Cardiac septum (tissue), 1 donor: ENCODE measurements around the gene SYTL5. TPM values are rescaled to one million over a fixed set of nuclear protein-coding genes. Genes with fewer than 3 reads are reported as not detected.

Experiments used
- DNase-seq: peaks from one replicate; pipeline ENCODE4 v3.0.0-alpha.2; 2020; ENCODE audit warnings: low spot score
- intact Hi-C: fragments of 100-400 bp; cut with DNase I; formaldehyde crosslinking; loops from one replicate; pipeline ENCODE4 v1.14.0; 2022
- total RNA-seq: library from RNA; stranded (reverse); fragmentation: NEBNext Ultra II Directional; extraction: Animal tissue kit (Norgen Biotek cat#: 25700); gene quantifications from one replicate; pipeline ENCODE4 v1.2.1, GENCODE V29; 2021
- donor health status: DM: no; HTN: no; CAD: no.

The SYTL5 gene
- total RNA-seq, 1 donor from 2014 or later = 4.5 TPM

- DNase-seq = no peak
- intact Hi-C loops = no loop called here
Observed at GRCh38 chrX:38009641-38010040, 3.3 kb downstream of the SYTL5 start.

GRCh38 chrX:38018766-38019425, 12.5 kb downstream of the SYTL5 start:
- intact Hi-C loops = no loop called here
- no peak for DNase-seq

GRCh38 chrX:38028300-38028699, 21.9 kb downstream of the SYTL5 start:
- intact Hi-C loops = no loop called here
- no peak for DNase-seq

- intact Hi-C loops = no loop called here
- DNase-seq = no peak
Observed at GRCh38 chrX:38036466-38036865, 30.1 kb downstream of the SYTL5 start.

GRCh38 chrX:38038501-38038900, 32.1 kb downstream of the SYTL5 start:
- intact Hi-C loops = no loop called here
- DNase-seq = no peak

GRCh38 chrX:38041237-38041636, 34.9 kb downstream of the SYTL5 start:
- intact Hi-C loops = no loop called here
- no peak for DNase-seq

- intact Hi-C loops = no loop called here
- no peak for DNase-seq
Observed at GRCh38 chrX:38044701-38045100, 38.3 kb downstream of the SYTL5 start.

- DNase-seq = no peak
- intact Hi-C loops = no loop called here
Observed at GRCh38 chrX:38045538-38046096, 39.3 kb downstream of the SYTL5 start.

- intact Hi-C loops = no loop called here
- no peak for DNase-seq
Observed at GRCh38 chrX:38048886-38049285, 42.5 kb downstream of the SYTL5 start.

GRCh38 chrX:38050806-38051205, 44.5 kb downstream of the SYTL5 start:
- DNase-seq = no peak
- intact Hi-C loops = no loop called here

GRCh38 chrX:38052096-38052495, 45.7 kb downstream of the SYTL5 start:
- intact Hi-C loops = no loop called here
- no peak for DNase-seq

- intact Hi-C loops = no loop called here
- no peak for DNase-seq
Observed at GRCh38 chrX:38055170-38055847, 49.0 kb downstream of the SYTL5 start.

- no peak for DNase-seq
- intact Hi-C loops = no loop called here
Observed at GRCh38 chrX:38060331-38060878, 54.1 kb downstream of the SYTL5 start.

GRCh38 chrX:38061335-38061734, 55.0 kb downstream of the SYTL5 start:
- no peak for DNase-seq
- intact Hi-C loops = no loop called here

- intact Hi-C loops = no loop called here
- no peak for DNase-seq
Observed at GRCh38 chrX:38066934-38067333, 60.6 kb downstream of the SYTL5 start.

GRCh38 chrX:38069273-38069672, 62.9 kb downstream of the SYTL5 start:
- intact Hi-C loops = no loop called here
- no peak for DNase-seq

GRCh38 chrX:38069991-38070390, 63.6 kb downstream of the SYTL5 start:
- intact Hi-C loops = no loop called here
- DNase-seq = no peak

- no peak for DNase-seq
- intact Hi-C loops = no loop called here
Observed at GRCh38 chrX:38079463-38079862, 73.1 kb downstream of the SYTL5 start.

- no peak for DNase-seq
- intact Hi-C loops = no loop called here
Observed at GRCh38 chrX:38080808-38081207, 74.5 kb downstream of the SYTL5 start.

GRCh38 chrX:38081909-38082308, 75.6 kb downstream of the SYTL5 start:
- intact Hi-C loops = no loop called here
- DNase-seq = no peak

- no peak for DNase-seq
- intact Hi-C loops = no loop called here
Observed at GRCh38 chrX:38082309-38082708, 76.0 kb downstream of the SYTL5 start.
